SH-SY5Y (cell line): Measurements from ENCODE around the gene HEPACAM.

Experiments
- GATA2 ChIP-seq: IDR thresholded peaks from 2 replicates; pipeline ENCODE4 v1.6.1; 2011; ENCODE audit warnings: mild to moderate bottlenecking, low read depth, low read length
- GATA3 ChIP-seq: IDR thresholded peaks from 2 replicates; pipeline ENCODE4 v1.6.1; 2011; ENCODE audit warnings: low read depth, mild to moderate bottlenecking, low read length, moderate library complexity

- TF ChIP-seq GATA2: no peak
- TF ChIP-seq GATA3: no peak
These were observed 51.5 kb downstream of the HEPACAM start for GRCh38 chr11:124884340-124884739.
